ENCODE data around the gene LIAS.
"Not testable (repeated sequence)": the region's sequence is repeated elsewhere in the genome, so short reads cannot be mapped to it uniquely, and the experiment has no call there.

The LIAS gene

DNA sequence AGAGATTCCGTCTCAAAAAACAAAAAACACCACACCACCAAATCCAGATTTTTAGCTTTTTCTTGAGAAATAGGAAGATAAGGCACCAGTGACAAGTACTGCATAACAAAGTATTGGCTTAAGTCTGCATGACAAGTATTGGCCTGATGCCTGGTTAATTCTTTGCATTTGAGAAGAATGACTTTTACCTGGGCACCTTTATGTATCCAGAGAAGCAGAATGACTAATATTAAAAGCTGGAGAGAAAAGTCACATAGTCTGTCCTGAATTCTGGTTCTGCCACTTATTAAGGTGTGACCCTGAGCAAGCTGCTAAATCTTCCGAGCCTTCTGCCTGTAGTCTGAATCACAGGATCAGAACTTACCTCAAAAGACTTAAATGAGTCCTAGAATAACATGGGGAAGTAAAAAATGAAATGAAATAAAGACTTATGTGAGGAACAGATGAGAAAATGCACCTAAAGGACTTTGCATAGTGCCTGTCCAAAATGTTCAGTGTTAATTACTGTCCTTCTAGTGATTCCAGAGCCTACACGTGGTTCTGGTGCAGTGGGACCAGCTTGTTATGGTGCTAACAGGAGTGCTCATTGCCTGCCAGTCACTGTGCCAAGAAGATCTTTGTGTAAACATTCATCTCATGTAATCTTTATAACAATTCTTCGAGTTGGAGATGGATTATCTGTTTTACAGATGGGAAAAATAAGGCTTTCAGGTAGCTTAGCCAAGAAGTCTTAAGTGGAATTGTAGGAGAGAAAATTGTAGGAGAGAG is 36.8 kb downstream of the LIAS start:
- no peak for DNase-seq (ENCODE audit: low read depth in 2 of 3, low spot score in 1 of 3)

DNA sequence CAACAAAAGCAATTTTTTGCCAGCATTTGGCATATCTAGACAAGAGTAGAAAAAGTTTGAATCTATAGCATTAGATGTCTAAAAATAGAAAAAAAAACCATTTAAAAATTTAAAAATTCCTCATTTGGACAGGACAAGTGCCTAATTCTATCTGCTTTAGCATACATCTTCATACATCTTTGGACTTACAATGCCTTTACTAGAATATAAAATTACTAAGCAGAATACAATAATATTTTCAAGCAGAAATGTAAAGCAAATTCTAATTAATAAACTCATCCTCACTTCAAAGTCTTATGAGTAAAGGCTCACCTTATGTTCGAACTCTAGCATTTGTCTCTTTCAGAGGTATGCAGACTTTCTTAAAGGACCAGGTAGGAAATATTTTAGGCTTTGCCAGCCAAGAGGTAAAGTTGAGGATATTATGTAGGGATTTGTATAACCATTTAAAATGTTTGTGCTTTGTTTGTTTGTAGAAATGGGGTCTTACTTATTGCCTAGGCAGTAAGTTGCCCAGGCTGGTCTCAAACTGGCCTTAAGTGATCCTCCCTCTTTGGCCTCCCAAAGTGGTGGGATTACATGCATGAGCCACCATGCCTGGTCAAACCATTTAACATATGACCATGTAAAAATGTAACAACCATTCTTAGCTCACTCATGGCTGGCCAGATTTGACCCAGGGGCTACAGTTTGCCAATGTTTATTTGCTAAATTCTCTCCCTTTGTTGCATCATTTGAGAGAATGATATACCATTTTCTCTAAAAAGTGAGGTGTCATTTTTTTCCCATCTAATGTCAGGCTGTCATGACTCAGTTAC is 39.3 kb downstream of the LIAS start:
- no peak for DNase-seq (ENCODE audit: low read depth in 2 of 3, low spot score in 1 of 3)

DNA sequence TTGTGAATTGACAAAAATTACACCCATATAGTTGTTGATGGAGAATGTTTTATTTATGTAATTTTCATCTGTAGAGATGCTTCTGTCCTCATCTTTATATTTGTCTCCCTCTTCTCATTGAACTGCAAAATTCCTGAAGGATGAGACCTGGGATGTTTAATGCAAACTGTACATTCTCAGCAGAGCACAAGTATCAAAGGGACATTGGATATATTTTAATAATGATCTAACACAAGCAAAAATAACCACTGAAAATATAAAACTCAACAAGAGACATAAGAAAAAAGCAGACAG is 39.8 kb downstream of the LIAS start:
- DNase-seq (ENCODE audit: low read depth in 2 of 3, low spot score in 1 of 3), result no peak

DNA sequence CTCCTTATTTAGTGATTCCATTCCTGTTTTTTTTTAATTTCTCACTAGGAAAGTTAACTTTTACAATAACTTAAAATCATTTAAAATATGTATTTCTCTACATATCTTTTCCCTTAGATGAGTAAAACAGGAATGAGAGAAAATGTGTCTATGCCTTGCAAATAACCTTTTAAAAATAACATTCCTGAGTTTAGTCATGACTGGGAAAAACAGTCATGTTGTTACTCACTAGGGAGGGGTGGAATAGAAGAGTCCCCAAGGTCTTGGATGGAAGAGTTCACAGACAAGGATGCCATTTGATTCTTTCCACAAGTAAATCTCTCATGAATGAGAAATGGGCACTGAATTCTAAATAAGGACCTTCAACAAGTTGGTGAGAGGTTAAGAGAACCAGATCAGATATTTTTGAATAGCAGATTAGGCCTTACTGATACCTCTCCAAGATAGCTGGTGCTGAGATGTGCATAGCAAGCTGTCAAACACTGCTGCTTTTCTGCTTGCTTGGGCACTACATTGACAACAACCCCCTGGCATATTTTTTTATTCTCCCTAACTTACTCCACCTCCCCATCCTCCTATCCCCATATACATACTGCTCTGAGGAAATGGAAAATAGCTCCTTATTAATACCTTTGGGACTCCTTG is 43.3 kb downstream of the LIAS start:
- DNase-seq (ENCODE audit: low read depth in 2 of 3, low spot score in 1 of 3), result no peak

DNA sequence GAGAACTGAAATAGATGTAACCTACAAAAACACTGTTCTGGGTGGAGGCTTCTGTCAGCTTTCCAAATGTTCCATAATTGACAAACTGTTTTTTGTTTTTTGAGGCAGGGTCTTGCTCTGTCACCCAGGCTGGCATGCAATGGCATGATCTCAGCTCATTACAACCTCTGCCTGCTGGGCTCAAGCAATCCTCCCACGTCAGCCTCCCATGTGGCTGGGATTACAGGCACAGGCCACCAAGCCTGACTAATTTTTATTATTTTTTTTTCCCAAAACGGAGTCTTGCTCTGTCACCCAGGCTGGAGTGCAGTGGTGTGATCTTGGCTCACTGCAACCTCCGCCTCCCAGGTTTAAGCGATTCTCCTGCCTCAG is 43.8 kb downstream of the LIAS start:
- DNase-seq (ENCODE audit: low read depth in 2 of 3, low spot score in 1 of 3), result not testable (repeated sequence)

DNA sequence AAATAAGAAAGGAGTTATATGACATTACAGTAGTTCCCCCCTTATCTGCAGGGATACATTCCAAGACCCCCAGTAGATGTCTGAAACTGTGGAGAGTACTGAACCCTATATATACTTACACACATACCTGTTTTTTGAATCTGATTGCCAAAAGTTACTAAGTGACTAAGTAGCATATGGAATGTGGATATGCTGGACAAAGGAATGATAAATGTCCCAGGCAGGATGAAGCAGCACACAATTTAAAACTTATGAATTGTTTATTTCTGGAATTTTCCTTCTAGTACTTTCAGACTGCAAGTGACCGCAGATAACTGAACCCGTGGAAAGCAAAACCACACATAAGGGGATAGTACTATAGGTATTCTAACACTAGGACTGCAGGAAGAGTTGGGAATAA is 45.7 kb downstream of the LIAS start:
- no peak for DNase-seq (ENCODE audit: low read depth in 2 of 3, low spot score in 1 of 3)

DNA sequence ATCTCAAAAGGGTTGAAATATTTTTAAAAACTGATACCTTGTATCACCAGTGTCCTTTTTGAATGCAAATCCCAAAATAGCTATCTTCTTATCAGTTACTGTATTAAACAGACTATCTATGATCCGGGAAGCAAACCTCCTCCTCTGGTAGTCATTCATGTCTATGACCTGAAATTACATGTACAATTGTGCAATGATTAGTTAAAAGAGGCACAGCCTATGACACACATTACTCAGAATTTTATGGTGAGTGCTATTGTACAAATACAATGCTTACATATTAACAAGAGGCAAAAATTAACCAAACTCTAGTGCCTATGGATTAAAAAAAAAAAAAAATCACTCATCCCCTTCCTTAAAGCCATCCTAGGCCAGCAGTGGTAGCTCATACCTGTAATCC is 46.7 kb downstream of the LIAS start:
- no peak for DNase-seq (ENCODE audit: low read depth in 2 of 3, low spot score in 1 of 3)

DNA sequence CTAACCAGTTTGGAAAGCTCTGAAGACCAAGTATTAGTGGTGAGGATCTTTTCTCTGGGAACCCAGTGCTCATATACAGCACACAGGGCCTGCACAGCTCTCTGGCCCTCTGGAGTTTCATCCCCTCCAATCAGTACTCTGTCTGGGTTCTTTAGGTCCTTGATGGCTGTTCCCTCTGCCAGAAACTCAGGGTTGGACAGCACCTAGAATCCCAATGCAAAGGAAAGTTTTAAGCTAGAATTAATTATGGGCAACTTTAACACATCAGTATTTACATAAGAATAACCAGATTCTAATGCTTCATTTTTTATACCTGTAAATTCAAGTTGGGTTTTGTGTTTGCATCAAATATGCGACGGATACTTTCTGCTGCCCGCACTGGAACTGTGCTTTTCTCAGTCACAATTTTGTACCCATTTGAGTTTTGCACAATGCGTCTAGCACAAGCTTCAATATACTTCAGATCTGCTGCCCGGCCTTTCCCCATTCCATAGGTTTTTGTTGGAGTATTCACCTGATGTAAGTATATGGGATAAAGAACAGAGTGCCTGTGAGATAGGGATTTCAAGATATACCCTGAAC is 51.6 kb downstream of the LIAS start:
- DNase-seq (ENCODE audit: low read depth in 2 of 3, low spot score in 1 of 3), result no peak

DNA sequence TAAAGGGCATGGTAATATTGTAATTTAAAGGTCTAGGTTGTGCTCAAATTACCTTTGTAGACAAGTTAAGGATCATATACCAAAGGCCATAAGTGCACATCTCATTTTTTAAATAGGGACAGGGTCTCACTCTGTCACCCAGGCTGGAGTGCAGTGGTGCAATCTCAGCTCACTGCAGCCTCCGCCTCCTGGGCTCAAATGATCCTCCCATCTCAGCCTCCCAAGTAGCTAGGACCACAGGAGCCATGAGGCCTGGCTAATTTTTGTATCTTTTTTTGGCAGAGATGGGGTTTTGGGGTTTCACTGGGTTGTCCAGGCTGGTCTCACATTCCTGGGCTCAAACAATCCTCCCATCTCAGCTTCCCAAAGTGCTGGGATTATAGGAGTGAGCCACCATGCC is 55.4 kb downstream of the LIAS start:
- DNase-seq (ENCODE audit: low read depth in 2 of 3, low spot score in 1 of 3), result not testable (repeated sequence)

DNA sequence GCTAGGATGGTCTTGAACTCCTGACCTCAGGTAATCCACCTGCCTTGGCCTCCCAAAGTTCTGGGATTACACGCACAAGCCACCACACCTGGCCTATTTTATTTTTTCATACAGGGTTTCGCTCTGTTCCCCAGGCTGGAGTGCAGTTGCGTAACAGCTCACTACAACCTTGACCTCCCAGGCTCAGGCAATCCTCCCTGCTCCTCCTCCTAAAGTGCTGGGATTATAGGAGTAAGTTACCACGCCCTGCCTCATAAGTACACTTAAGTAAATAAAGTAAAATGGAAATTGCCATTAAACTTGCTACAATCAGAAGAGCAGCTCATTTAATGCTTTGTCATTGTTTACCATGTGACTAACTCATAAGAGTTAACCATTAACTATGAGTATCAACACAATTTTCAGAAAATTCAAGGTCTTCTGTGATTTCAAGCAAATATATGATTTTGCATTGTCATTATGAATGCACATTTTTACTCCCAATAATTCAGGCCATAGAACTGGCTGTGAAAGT is 56.1 kb downstream of the LIAS start:
- no peak for DNase-seq (ENCODE audit: low read depth in 2 of 3, low spot score in 1 of 3)

DNA sequence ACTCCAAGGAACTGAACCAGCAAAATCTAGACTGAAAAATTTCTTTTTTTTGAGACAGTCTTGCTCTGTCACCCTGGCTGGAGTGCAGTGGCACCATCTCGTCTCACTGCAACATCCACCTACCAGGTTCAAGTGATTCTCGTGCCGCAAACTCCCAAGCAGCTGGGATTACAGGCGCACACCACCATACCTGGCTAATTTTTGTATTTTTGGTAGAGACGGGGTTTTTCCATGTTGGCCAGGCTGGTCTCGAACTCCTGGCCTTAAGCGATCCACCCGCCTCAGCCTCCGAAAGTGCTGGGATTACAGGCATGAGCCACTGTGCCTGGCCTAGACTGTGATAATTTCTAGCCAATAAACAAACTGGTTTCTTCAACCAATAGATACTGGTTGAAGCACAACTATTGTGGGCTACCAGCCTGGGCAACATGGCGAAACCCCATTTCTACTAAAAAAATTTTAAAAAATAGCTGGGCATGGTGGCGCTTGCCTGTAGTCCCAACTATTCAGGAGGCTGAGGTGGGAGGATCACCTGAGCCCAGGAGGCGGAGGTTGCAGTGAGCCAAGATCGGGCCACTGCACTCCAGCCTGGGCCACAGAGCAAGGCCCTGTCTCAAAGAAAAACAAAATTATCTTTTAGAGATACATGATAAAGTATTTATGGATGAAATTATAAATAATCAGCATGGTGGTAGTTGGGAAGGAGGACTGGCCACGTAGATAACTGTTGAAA is 57.0 kb downstream of the LIAS start:
- DNase-seq (ENCODE audit: low read depth in 2 of 3, low spot score in 1 of 3), result not testable (repeated sequence)

DNA sequence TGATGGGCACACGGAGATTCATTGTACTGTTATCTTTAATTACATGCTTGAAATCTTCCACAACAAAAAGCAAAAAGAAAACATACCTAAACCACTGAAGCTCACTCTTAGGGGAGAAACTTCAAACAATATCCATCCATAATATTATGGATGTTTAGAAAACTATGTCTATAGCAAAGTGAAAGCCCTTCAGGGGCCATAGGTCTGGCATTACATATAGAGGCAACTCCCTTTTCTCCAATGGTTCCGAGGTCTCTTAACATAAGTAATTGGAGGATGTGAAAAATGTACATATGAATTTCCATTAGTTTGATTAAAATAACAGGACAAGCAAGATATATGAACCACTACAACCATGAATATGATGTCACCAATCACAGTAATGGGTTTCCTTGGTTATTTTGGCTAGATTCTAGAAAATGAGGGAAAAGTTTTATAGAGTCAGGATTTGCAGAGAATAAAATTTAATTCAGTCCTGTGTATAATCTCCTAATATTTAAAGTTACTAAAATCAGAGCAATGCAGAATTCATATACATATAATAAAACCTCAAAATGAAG is 57.6 kb downstream of the LIAS start:
- DNase-seq (ENCODE audit: low read depth in 2 of 3, low spot score in 1 of 3), result no peak

DNA sequence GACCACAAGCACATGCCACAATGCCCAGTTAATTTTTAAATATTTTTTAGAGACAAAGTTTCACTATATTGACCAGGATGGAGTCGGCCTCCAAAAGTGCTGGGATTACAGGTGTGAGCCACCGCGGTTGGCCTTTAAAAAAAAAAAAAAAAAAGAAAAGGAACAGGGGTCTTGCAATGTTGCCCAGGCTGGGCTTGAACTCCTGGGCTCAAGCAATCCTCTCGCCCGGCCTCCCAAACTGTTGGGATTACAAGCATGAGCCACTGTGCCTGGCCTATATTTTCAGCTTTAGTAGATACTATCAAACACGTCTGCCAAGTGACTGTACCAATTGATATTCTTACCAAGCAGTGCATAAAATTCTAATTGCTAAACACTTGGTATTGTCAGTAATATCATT is 59.6 kb downstream of the LIAS start:
- DNase-seq (ENCODE audit: low read depth in 2 of 3, low spot score in 1 of 3), result no peak

DNA sequence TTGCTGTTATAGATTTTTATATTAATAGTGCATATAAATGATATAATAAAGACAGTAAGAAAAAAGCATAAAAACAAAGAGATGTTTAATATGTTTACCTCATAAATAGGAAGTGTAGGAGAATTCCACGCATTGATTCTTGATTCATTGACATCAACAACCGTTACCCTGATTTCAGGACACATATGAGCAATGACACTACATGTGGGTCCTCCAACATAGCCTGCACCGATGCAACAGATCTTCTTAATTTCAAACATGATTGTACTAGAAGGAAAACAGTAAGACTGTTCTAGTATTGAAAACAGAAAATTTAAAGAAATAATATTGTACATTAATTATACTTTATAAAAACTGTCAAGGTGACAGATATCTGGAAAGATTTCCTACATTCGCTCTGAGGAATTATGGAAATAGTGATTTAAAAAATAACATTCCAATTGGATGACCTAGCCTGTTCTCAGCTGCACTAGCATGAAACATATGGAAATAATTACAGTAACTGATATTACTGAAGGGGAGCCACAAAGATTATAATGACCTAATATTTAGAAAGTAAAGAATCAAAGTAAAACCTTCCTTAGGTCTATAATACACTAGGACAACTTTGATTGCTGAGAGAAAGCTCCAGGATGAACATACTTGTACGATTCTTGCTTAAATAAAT is 62.5 kb downstream of the LIAS start:
- DNase-seq (ENCODE audit: low read depth in 2 of 3, low spot score in 1 of 3), result no peak

DNA sequence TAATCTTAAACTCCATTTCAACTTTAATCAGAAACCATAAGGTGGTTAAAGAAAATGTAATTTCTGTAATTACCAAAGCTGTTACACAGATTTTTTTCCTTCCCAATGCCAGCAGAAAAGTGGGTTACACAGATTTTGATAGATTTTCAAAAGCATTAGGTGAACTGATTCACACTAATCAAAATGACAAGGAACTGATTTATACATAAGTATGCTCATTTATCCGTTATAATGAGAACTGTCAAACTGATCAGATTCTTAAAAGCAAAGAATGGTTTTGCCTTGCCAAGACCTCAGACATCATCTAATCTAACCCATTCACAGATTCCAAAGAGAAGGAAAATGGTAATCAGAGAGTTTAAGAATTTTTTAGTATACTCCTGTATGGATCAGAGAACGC is 63.2 kb downstream of the LIAS start:
- no peak for DNase-seq (ENCODE audit: low read depth in 2 of 3, low spot score in 1 of 3)

DNA sequence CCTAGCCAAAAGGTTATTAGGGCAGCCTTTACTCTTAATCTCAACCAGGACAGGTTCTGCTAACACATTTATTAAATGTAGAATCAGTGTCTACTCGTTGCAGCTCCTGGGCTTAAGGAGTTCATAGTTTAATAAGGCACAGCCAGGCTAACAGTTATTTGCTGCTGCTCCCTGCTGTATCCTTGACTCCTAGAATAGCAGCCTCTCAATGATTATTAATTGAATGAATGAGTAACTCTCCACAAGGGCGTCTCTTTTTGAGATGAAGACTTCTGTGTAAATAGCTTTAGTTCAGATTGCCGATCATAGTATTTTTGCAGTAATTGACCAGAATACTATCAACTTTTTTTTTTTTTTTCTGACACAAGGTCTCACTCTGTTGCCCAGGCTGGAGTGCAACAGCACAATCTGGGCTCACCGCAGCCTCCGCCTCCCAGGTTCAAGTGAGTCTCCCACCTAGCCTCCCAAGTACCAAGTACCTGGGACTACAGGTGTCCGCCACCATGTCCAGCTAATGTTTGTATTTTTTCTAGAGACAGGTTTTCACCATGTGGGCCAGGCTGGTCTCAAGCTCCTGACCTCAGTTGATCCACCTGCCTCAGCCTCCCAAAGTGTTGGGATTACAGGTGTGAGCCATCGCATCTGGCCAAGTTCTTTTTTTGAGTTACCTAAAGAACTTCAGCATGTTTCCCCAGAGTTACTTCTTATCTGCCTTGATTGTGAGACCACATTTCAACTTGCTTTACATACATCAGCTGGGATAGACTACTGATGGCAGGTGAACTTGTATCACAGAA is 65.5 kb downstream of the LIAS start:
- no peak for DNase-seq (ENCODE audit: low read depth in 2 of 3, low spot score in 1 of 3)

DNA sequence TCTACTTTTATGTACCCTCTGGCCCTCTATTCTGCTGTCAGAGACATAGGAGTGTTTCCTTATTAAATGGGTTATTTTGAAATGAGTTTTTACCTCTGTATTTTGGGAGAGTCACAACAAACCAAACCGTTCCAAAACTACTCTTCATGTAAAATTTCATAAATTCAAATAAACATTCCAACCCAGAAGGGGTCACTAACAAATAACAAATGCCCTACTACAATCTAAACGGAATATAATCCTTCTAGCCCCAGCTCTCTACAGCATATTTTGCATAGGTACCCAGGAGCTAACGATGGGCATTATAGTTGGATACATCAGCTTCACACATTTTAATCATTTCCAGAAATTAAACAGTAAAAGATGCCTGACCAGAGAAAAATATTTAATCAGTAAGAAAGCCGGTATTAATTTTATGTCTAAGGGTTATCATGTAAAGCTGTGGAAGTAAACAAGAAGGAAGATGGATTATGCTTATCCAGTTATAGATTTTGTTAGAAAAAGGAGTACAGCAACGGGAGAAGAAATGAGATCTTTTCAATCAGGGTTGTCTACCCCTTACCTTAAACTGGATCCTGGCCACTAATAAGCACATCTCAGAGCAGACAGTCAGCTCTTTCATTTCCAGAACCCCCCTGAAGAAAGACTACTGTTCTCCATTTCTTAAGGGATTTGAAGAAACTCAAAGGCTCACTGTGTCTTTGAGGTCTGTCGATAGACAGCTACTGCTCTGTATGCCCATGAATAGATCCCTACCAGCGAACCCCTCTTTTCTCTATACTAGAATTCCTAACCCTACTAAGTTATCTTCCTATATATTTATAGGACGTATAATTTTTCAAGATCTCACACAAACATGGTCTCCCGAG is 67.2 kb downstream of the LIAS start:
- no peak for DNase-seq (ENCODE audit: low read depth in 2 of 3, low spot score in 1 of 3)

DNA sequence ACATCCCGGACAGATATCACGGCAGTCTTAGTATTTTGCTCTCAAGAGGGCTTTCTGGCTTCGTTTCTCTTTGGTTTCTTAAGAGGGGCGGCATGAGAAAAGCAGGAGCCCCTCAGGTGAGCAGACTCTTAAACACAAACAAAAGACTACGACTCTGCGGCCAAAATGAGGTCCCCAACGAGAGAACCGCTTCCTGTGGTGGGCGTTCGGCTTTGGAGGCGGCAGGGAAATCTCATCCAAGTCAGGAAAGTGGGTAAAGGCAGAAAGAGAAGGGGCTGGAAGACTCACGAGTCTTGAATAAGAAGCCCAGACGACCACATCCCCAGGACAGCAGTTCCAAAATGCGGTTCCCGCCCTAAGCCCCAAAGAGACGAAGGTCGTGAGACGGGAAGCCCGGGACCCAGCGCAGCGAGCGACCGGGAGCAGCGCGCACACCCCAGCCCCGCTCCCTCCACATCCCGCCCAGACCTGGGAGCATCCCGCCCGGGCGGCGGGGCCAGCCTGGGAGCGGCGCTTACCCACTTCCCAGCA is 68.0 kb downstream of the LIAS start:
- DNase-seq (ENCODE audit: low read depth in 2 of 3, low spot score in 1 of 3), result peak in 2 of 3 donors; percentile 18 to 34
